Esophagus muscularis mucosa (tissue), 4 donors: Measurements from ENCODE around the gene SIPA1L3. TPM values are rescaled to one million over a fixed set of nuclear protein-coding genes. Genes with fewer than 3 reads are reported as not detected.

Experiments used
- DNase-seq: peaks from one replicate; pipeline ENCODE4 v3.0.0-alpha.2; 2017; ENCODE audit errors: extremely low spot score
- H3K27ac ChIP-seq, 4 donors: fragments of 200-600 bp; sonication (generic); replicated peaks in 1 of 4; 1 replicate in 3 of 4; 2 replicates in 1 of 4; pipeline ENCODE4 v1.5.1; 2016 to 2019; ENCODE audit warnings: mild to moderate bottlenecking in 1 of 4
- H3K27me3 ChIP-seq, 4 donors: fragments of 200-600 bp; sonication (generic); one replicate each; pipeline versions ENCODE4 v1.5.1 to v1.6.0; 2016 to 2019
- H3K36me3 ChIP-seq, 4 donors: fragments of 200-600 bp; sonication (generic); one replicate each; pipeline ENCODE4 v1.5.1; 2016 to 2019
- H3K4me1 ChIP-seq, 4 donors: fragments of 200-600 bp; sonication (generic); one replicate each; pipeline ENCODE4 v1.5.1; 2016 to 2019
- H3K4me3 ChIP-seq, 4 donors: fragments of 200-600 bp; sonication (generic); 1 replicate in 2 of 4; 2 replicates in 2 of 4; pipeline ENCODE4 v1.5.1; 2016 to 2019; ENCODE audit warnings: mild to moderate bottlenecking in 4 of 4, moderate library complexity in 1 of 4
- H3K9me3 ChIP-seq, 4 donors: fragments of 200-600 bp; sonication (generic); 1 replicate in 3 of 4; 2 replicates in 1 of 4; pipeline ENCODE4 v1.5.1; 2016 to 2019
- EP300 ChIP-seq: sonication (generic); formaldehyde crosslinking; IDR thresholded peaks from one replicate; pipeline ENCODE4 v1.6.1; 2017; ENCODE audit warnings: antibody characterized with exemption
- POLR2A ChIP-seq: fragments of 450-650 bp; IDR thresholded peaks from one replicate; pipeline ENCODE4 v1.6.1; 2017; ENCODE audit warnings: antibody characterized with exemption, moderate library complexity, mild to moderate bottlenecking, low read depth
- POLR2AphosphoS5 ChIP-seq, 2 donors: sonication (generic); formaldehyde crosslinking; IDR thresholded peaks; one replicate each; pipeline ENCODE4 v1.6.1; 2017; ENCODE audit warnings: antibody characterized with exemption in 2 of 2
- WGBS: methylation state at CpG from one replicate; pipeline ENCODE4 v1.1.5; 2018; 5-methylcytosine and 5-hydroxymethylcytosine counted together
- intact Hi-C: fragments of 100-400 bp; cut with DNase I; formaldehyde crosslinking; loops from one replicate; pipeline ENCODE4 v1.15.1; 2023
- total RNA-seq, 4 donors: library from RNA; depleted of rRNA; stranded (reverse); fragments of >200 nt; gene quantifications; one replicate each; pipeline versions ENCODE4 v1.1.0 to v1.2.1, GENCODE V29; 2016
- TF ChIP-seq, protein P1 (sequence below), 3 experiments: fragments of 200-600 bp in 2 of 3; fragments of 450-650 bp in 1 of 3; sonication (generic) in 2 of 3; IDR thresholded peaks; one replicate each; pipeline ENCODE4 v1.5.1; 2017 to 2019; ENCODE audit warnings: antibody characterized with exemption in 3 of 3, mild to moderate bottlenecking in 2 of 3, moderate library complexity in 1 of 3

Gene SIPA1L3
- total RNA-seq, 4 donors from 2014 or later: 10.4 to 17.9 (median 13.2) TPM

DNA sequence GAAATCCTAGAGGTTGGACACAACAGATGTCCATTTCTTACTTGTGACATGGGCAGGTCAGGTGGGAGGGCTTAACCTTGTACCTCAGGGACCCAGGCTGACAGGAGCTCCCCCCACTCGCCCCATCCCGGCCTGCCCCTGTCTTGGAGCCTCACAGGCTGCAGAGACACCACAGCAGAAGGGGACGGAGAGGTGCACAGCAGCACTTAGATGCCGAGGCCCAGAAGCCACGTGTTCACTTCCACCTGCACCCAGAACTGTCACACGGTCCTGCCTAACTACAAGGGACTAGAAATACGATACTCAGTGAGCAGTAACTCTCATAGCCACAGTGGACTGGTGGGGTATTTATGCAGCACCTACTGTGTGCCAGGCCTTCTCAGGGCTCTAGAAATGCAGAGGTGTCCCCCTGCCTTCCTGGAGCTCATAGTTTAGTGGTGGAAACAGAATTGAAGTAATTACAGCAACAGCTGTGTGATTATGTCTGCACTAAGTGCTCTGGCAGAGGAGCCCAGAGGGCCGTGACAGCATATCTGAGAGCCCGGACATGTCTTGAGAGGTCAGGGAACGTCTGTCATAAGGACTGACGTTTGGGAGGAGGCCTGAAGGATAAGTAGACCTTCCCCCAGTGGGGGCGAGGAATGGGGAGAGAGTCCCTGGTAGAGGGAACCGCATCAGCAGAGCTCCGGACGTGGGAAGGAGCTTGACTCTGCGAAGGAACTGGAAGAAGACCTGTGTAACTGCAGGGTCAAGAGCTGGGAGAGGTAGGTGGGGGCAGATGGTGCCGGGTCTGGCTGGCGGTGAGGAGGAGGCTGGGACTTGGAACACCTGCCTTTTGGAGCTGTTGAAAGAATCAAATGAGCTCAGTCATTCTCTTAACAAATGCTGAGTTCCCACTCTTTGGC is 130.0 kb downstream of the SIPA1L3 start:
- Histone ChIP-seq H3K27ac (no peak overlapping the region), H3K4me3 (no peak overlapping the region), H3K4me1 (peaks cover 0 to 16% (median 8%) of the 10 kb centered on the region in 4 donors), H3K9me3 (no peaks in the 10 kb centered on the region), H3K36me3 (no peaks in the 10 kb centered on the region), H3K27me3 (no peaks in the 10 kb centered on the region)
- 66% methylated on average over 17 of the region's 18 CpGs for WGBS
- DNase-seq: no peak
- TF ChIP-seq EP300 (no peak), POLR2A (no peak), POLR2AphosphoS5 (IDR thresholded peaks at IDR 0.05) (no peak)
- TF ChIP-seq, protein P1, sequence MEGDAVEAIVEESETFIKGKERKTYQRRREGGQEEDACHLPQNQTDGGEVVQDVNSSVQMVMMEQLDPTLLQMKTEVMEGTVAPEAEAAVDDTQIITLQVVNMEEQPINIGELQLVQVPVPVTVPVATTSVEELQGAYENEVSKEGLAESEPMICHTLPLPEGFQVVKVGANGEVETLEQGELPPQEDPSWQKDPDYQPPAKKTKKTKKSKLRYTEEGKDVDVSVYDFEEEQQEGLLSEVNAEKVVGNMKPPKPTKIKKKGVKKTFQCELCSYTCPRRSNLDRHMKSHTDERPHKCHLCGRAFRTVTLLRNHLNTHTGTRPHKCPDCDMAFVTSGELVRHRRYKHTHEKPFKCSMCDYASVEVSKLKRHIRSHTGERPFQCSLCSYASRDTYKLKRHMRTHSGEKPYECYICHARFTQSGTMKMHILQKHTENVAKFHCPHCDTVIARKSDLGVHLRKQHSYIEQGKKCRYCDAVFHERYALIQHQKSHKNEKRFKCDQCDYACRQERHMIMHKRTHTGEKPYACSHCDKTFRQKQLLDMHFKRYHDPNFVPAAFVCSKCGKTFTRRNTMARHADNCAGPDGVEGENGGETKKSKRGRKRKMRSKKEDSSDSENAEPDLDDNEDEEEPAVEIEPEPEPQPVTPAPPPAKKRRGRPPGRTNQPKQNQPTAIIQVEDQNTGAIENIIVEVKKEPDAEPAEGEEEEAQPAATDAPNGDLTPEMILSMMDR (IDR thresholded peaks at IDR 0.05): no peak
- intact Hi-C loops: no loop called here

DNA sequence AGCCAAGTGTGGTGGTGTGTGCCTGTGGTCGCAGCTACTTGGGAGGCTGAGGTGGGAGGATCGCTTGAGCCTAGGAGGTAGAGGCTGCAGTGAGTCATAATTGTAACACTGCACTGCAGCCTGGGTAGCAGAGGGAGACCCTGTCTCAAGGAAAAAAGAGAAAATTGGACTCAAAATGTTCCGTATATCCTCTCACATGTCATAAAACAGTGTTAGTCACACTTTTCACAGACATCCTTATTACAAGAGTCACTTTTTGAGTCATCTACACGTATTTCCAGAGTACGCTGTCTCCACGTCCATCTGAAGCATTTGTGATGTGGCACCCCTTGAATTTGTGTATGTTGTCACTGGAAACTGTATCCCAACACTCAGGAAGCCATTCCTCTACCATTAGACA is 133.0 kb downstream of the SIPA1L3 start:
- intact Hi-C loops: no loop called here
- no peak overlapping the region for H3K4me3 ChIP-seq
- 88% methylated on average over 6 of the region's 6 CpGs for whole genome bisulfite sequencing
- H3K27me3 ChIP-seq: no peaks in the 10 kb centered on the region
- TF ChIP-seq POLR2A (no peak), POLR2AphosphoS5 (IDR thresholded peaks at IDR 0.05) (no peak), EP300 (no peak)
- TF ChIP-seq, protein P1 (IDR thresholded peaks at IDR 0.05): no peak
- no peaks in the 10 kb centered on the region for H3K9me3 ChIP-seq
- H3K36me3 ChIP-seq: no peaks in the 10 kb centered on the region
- H3K27ac ChIP-seq: no peak overlapping the region
- DNase-seq: no peak
- H3K4me1 ChIP-seq: peaks cover 0 to 16% (median 8%) of the 10 kb centered on the region in 4 donors

DNA sequence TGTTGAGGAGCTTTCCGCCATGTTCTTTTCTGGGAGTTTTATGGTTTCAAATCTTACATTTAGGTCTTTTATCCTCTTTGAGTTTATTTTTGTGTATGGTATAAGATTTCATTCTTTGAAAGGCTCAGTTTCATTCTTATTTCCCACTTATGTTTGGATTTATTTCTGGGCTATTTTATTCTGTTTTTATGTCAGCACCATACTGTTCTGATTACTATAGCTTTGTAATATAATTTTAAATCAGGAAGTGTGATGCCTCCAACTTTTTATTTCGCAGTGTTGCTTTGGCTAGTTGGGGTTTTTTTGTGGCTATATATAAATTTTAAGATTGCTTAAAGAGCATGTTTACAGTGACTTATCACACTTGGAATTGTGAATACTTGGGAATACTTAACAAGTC is 135.1 kb downstream of the SIPA1L3 start:
- no peak overlapping the region for H3K27ac ChIP-seq
- intact Hi-C loops: no loop called here
- no peak overlapping the region for H3K4me3 ChIP-seq
- no peak for TF ChIP-seq EP300
- no peak for TF ChIP-seq POLR2AphosphoS5 (IDR thresholded peaks at IDR 0.05)
- TF ChIP-seq, protein P1 (IDR thresholded peaks at IDR 0.05): no peak
- no peak for TF ChIP-seq POLR2A
- 92% methylated on average over 2 of the region's 2 CpGs for WGBS
- H3K27me3 ChIP-seq: no peaks in the 10 kb centered on the region
- H3K9me3 ChIP-seq: no peaks in the 10 kb centered on the region
- H3K4me1 ChIP-seq: peaks cover 0 to 2% (median 0%) of the 10 kb centered on the region in 4 donors
- no peak for DNase-seq
- peaks cover 0 to 3% (median 0%) of the 10 kb centered on the region in 4 donors for H3K36me3 ChIP-seq

DNA sequence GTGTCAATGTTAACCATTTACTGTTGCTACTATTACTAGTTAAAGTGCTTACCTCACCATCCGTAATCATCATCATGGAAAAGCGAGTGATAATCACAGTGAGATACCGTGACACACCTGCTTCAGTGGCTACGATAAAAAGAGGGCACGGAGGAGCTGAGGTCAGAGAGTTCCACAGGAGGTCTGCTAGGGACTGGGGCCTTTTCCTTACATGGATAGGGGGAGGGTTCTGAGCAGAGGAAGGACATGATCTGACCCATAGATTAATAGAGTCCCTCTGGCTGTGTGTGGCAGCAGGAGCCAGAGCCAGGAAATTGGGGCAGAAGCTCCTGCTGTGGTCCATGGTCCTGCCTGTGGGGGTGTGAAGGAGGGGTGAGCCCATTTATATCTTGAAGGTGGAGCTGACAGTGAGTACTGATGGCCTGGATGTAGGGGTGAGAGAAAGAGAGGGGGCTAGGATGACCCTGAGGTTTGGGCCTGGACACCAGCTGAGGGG is 136.7 kb downstream of the SIPA1L3 start:
- TF ChIP-seq POLR2A (no peak), POLR2AphosphoS5 (IDR thresholded peaks at IDR 0.05) (no peak)
- TF ChIP-seq, protein P1 (IDR thresholded peaks at IDR 0.05): no peak
- intact Hi-C loops: no loop called here
- DNase-seq: no peak
- H3K9me3 ChIP-seq: no peaks in the 10 kb centered on the region
- no peak overlapping the region for H3K4me3 ChIP-seq
- 96% methylated on average over 5 of the region's 5 CpGs for WGBS
- H3K36me3 ChIP-seq: peaks cover 0 to 3% (median 0%) of the 10 kb centered on the region in 4 donors
- no peaks in the 10 kb centered on the region for H3K4me1 ChIP-seq
- no peak overlapping the region for H3K27ac ChIP-seq
- H3K27me3 ChIP-seq: no peaks in the 10 kb centered on the region
